ENCODE measurements around the gene ANKRD53.

Gene ANKRD53

DNA sequence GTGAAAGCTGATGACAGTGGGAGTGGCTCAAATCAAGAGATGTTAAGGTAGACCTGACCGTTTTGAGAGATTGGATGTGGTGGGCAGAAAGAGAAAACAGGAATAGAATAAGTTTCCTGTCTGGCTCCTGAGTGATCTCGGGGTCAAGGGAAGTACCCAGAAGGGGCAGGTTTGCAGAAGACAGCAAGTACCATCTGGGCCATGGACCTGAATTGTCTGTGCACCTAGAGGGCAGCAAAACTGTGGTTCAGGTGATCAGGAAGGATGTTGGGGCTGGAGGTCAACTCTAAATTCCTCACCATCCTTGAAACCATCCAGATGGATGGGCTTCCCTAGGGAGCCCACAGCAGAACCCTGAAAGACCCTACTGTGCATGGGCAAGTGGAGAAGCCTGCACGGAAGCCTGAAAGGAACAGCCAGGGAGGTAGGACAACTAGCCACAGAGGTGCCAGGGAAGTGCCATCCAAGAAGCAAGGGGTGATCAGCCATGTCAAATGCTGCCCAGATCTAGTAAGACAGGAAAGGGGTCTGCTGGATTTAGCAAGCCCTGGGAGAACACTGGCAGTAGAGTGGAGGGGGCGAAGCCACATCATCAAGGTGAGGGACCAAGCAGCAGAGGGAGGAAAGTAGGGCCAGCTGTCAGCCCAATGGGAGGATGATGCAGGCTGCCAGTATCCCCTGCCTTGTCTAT is 8.2 kb downstream of the ANKRD53 start:
- ChIA-PET POLR2A (no interaction called here), CTCF (no interaction called here)
- DNase-seq (ENCODE audit: extremely low spot score), result no peak
- TF ChIP-seq TARDBP (IDR thresholded peaks at IDR 0.05), result no peak
- no peak for TF ChIP-seq SP1 (IDR thresholded peaks at IDR 0.05)
- TF ChIP-seq HDGF (IDR thresholded peaks at IDR 0.05; ENCODE audit: borderline replicate concordance), result no peak
- TF ChIP-seq ARNT (IDR thresholded peaks at IDR 0.05), result no peak
- TF ChIP-seq CTBP1 (IDR thresholded peaks at IDR 0.05; ENCODE audit: borderline replicate concordance), result no peak
- TF ChIP-seq FOXK2 (IDR thresholded peaks at IDR 0.05), result no peak
- TF ChIP-seq L3MBTL2 (conservative IDR thresholded peaks at IDR 0.05), result no peak
- TF ChIP-seq ELF4 (IDR thresholded peaks at IDR 0.05), result no peak
- no peak for TF ChIP-seq BHLHE40 (IDR thresholded peaks at IDR 0.05; ENCODE audit: borderline replicate concordance)
- no peak for TF ChIP-seq NFRKB (IDR thresholded peaks at IDR 0.05)
- no peak for TF ChIP-seq FOXA1 (IDR thresholded peaks at IDR 0.05)
- no peak for TF ChIP-seq LEF1 (IDR thresholded peaks at IDR 0.05; ENCODE audit: borderline replicate concordance)
- TF ChIP-seq FOXM1 (IDR thresholded peaks at IDR 0.05; ENCODE audit: borderline replicate concordance), result no peak
- TF ChIP-seq PKNOX1 (IDR thresholded peaks at IDR 0.05), result no peak
- no peak for TF ChIP-seq ZNF384 (IDR thresholded peaks at IDR 0.05)
- no peak for TF ChIP-seq SUZ12 (IDR thresholded peaks at IDR 0.05)

DNA sequence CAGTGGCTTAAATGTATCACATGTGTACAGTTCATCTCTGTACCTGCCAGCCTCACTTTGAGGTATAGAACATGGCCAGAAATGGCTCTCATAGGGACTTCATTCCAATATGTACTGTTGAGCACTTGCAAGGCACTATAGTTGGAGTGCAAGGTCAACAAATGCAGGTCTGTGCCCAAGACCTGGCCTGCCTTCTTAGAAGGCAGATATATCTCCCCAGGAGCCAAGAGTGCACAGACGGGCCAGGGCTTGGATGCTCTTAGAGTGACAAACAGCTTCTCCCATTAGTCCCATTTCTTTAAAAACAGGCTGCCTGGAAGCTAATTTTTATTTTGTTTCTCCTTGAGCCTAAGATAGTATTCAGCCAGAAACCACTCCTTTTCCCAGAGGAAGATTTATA is 9.0 kb downstream of the ANKRD53 start:
- ChIA-PET CTCF (no interaction called here), POLR2A (no interaction called here)
- no peak for DNase-seq (ENCODE audit: extremely low spot score)
- TF ChIP-seq FOXM1 (IDR thresholded peaks at IDR 0.05; ENCODE audit: borderline replicate concordance) (no peak), FOXK2 (IDR thresholded peaks at IDR 0.05) (no peak), ELF4 (IDR thresholded peaks at IDR 0.05) (no peak), ZNF384 (IDR thresholded peaks at IDR 0.05) (no peak), TARDBP (IDR thresholded peaks at IDR 0.05) (no peak), SP1 (IDR thresholded peaks at IDR 0.05) (no peak), NFRKB (IDR thresholded peaks at IDR 0.05) (no peak), BHLHE40 (IDR thresholded peaks at IDR 0.05; ENCODE audit: borderline replicate concordance) (no peak)

- TF ChIP-seq NFRKB (IDR thresholded peaks at IDR 0.05) (no peak), CTBP1 (IDR thresholded peaks at IDR 0.05; ENCODE audit: borderline replicate concordance) (no peak), SUZ12 (IDR thresholded peaks at IDR 0.05) (no peak), TARDBP (IDR thresholded peaks at IDR 0.05) (no peak), FOXM1 (IDR thresholded peaks at IDR 0.05; ENCODE audit: borderline replicate concordance) (no peak), PKNOX1 (IDR thresholded peaks at IDR 0.05) (no peak), L3MBTL2 (conservative IDR thresholded peaks at IDR 0.05) (no peak), BHLHE40 (IDR thresholded peaks at IDR 0.05; ENCODE audit: borderline replicate concordance) (no peak), ELF4 (IDR thresholded peaks at IDR 0.05) (no peak), HDGF (IDR thresholded peaks at IDR 0.05; ENCODE audit: borderline replicate concordance) (no peak), FOXK2 (IDR thresholded peaks at IDR 0.05) (no peak), ARNT (IDR thresholded peaks at IDR 0.05) (no peak), SP1 (IDR thresholded peaks at IDR 0.05) (no peak), LEF1 (IDR thresholded peaks at IDR 0.05; ENCODE audit: borderline replicate concordance) (no peak), FOXA1 (IDR thresholded peaks at IDR 0.05) (no peak)
- CTCF ChIA-PET, result no interaction called here
Observed at GRCh38 chr2:70988151-70988550, 9.7 kb downstream of the ANKRD53 start.

DNA sequence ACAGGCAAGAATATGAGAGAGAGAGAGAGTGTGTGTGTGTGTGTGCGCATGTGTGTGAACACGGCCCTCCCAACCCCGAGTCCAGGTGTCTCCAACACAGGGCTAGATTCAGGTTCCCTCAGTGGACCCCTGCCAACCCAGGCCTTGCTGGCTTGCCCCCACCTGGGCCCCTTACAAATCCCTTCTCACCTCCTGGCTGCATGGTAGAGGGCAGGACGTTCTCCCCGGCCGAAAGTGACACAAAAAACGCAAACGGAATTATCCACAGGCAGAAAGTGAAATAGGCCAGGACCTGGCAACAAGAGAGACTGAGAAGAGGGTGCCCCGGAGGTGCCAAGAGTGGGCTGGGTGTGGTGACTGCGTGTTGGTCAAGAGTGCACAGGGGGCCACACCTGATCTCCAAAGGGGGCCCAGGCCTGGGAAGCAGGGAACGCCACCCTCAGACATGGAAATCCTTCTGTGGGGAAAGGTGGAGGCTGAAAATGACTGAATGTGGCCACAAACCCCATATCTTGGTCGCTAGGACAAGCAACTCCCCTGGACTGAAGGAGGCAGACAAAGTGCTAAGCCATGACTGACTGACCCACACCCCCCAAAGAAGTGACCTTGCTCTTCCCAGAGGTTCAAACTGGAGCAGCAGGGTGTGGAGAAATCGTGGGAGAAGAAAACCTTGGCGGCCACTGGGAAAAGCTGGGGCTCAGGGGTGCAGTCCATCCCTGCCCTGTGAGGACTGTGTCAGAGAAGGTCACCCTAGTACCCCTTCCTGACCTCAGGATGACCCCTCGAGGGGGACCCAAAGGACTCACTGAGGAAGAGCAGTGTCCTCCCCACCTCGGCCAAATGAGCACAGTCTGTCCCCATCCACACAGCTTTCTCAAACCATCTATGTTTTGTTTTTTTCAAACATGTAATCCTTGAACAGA is 10.6 kb downstream of the ANKRD53 start:
- no peak for TF ChIP-seq NFRKB (IDR thresholded peaks at IDR 0.05)
- TF ChIP-seq FOXK2 (IDR thresholded peaks at IDR 0.05), result no peak
- no peak for TF ChIP-seq CTBP1 (IDR thresholded peaks at IDR 0.05; ENCODE audit: borderline replicate concordance)
- TF ChIP-seq ZNF384 (IDR thresholded peaks at IDR 0.05), result no peak
- ChIA-PET POLR2A (no interaction called here), CTCF (no interaction called here)
- no peak for DNase-seq (ENCODE audit: extremely low spot score)

More at GRCh38 chr2:70988151-70988550, 9.7 kb downstream of the ANKRD53 start:
- DNase-seq (ENCODE audit: extremely low spot score), result no peak
- POLR2A ChIA-PET, result no interaction called here

GRCh38 chr2:70990216-70990615 is 11.8 kb downstream of the ANKRD53 start:
- TF ChIP-seq ARNT (IDR thresholded peaks at IDR 0.05) (no peak), PKNOX1 (IDR thresholded peaks at IDR 0.05) (no peak), NFRKB (IDR thresholded peaks at IDR 0.05) (no peak), SP1 (IDR thresholded peaks at IDR 0.05) (no peak), FOXA1 (IDR thresholded peaks at IDR 0.05) (no peak)
- ChIA-PET CTCF (interaction anchor here (0.6 kb wide), 1 partner anchor 114 kb away, joined by 3 read pairs; no protein-coding TSS in a partner anchor), POLR2A (no interaction called here)
- DNase-seq (ENCODE audit: extremely low spot score), result no peak

- DNase-seq (ENCODE audit: extremely low spot score), result no peak
- CTCF ChIA-PET, result no interaction called here
- POLR2A ChIA-PET, result no interaction called here
- TF ChIP-seq SP1 (IDR thresholded peaks at IDR 0.05) (no peak), FOXA1 (IDR thresholded peaks at IDR 0.05) (no peak), L3MBTL2 (conservative IDR thresholded peaks at IDR 0.05) (no peak), TARDBP (IDR thresholded peaks at IDR 0.05) (no peak), ZNF384 (IDR thresholded peaks at IDR 0.05) (no peak), SUZ12 (IDR thresholded peaks at IDR 0.05) (no peak), BHLHE40 (IDR thresholded peaks at IDR 0.05; ENCODE audit: borderline replicate concordance) (no peak), FOXK2 (IDR thresholded peaks at IDR 0.05) (no peak), ELF4 (IDR thresholded peaks at IDR 0.05) (no peak), LEF1 (IDR thresholded peaks at IDR 0.05; ENCODE audit: borderline replicate concordance) (no peak), CTBP1 (IDR thresholded peaks at IDR 0.05; ENCODE audit: borderline replicate concordance) (no peak), ARNT (IDR thresholded peaks at IDR 0.05) (no peak), HDGF (IDR thresholded peaks at IDR 0.05; ENCODE audit: borderline replicate concordance) (no peak), FOXM1 (IDR thresholded peaks at IDR 0.05; ENCODE audit: borderline replicate concordance) (no peak), NFRKB (IDR thresholded peaks at IDR 0.05) (no peak), PKNOX1 (IDR thresholded peaks at IDR 0.05) (no peak)
Observed at GRCh38 chr2:70991142-70991541, 12.7 kb downstream of the ANKRD53 start.
